Hepatocyte (in vitro differentiated cells): ENCODE data around the gene IL31. TPM values are rescaled to one million over a fixed set of nuclear protein-coding genes. Genes with fewer than 3 reads are reported as not detected.

ENCODE experiments used
- DNase-seq: peaks from one replicate; pipeline ENCODE4 v3.0.0-alpha.2; 2016; ENCODE audit warnings: low spot score
- H2AFZ ChIP-seq: fragments of 200-600 bp; sonication (generic); 2 replicates; pipeline ENCODE4 v1.6.0; 2016; ENCODE audit warnings: antibody characterized with exemption, mild to moderate bottlenecking
- H3K27ac ChIP-seq: fragments of 200-600 bp; sonication (generic); 2 replicates; pipeline ENCODE4 v1.5.1; 2016; ENCODE audit warnings: mild to moderate bottlenecking
- H3K27me3 ChIP-seq: fragments of 200-600 bp; sonication (generic); 2 replicates; pipeline ENCODE4 v1.6.1; 2016
- H3K36me3 ChIP-seq: fragments of 200-600 bp; sonication (generic); replicated peaks from 2 replicates; pipeline ENCODE4 v1.5.1; 2016; ENCODE audit warnings: low read depth; ENCODE audit not compliant: insufficient read depth
- H3K4me1 ChIP-seq: fragments of 200-600 bp; sonication (generic); 2 replicates; pipeline ENCODE4 v1.5.1; 2016; ENCODE audit warnings: mild to moderate bottlenecking, moderate library complexity; ENCODE audit not compliant: insufficient read depth
- H3K4me2 ChIP-seq: fragments of 200-600 bp; sonication (generic); 2 replicates; pipeline ENCODE4 v1.6.0; 2016
- H3K4me3 ChIP-seq: fragments of 200-600 bp; sonication (generic); 2 replicates; pipeline ENCODE4 v1.5.1; 2016; ENCODE audit warnings: mild to moderate bottlenecking
- H3K79me2 ChIP-seq: fragments of 200-600 bp; sonication (generic); 2 replicates; pipeline ENCODE4 v1.6.0; 2017; ENCODE audit warnings: mild to moderate bottlenecking
- H3K9me2 ChIP-seq: fragments of 200-600 bp; sonication (generic); replicated peaks from 2 replicates; pipeline ENCODE4 v1.6.0; 2017; ENCODE audit warnings: mild to moderate bottlenecking; ENCODE audit not compliant: insufficient read depth
- H3K9me3 ChIP-seq: fragments of 200-600 bp; sonication (generic); 2 replicates; pipeline ENCODE4 v1.5.1; 2016; ENCODE audit warnings: low read depth, mild to moderate bottlenecking
- H4K20me1 ChIP-seq: fragments of 200-600 bp; sonication (generic); 2 replicates; pipeline ENCODE4 v1.6.0; 2016; ENCODE audit warnings: mild to moderate bottlenecking; ENCODE audit not compliant: insufficient read depth, poor library complexity, severe bottlenecking
- EZH2 ChIP-seq: fragments of 200-600 bp; sonication (generic); IDR thresholded peaks from 2 replicates; pipeline ENCODE4 v1.6.1; 2016; ENCODE audit warnings: antibody characterized with exemption, mild to moderate bottlenecking, borderline replicate concordance
- EZH2phosphoT487 ChIP-seq: fragments of 200-600 bp; sonication (generic); IDR thresholded peaks from one replicate; pipeline ENCODE4 v1.6.1; 2018; ENCODE audit warnings: antibody characterized with exemption, mild to moderate bottlenecking, low read depth, moderate library complexity; ENCODE audit not compliant: unreplicated experiment, severe bottlenecking
- WGBS: methylation state at CpG from one replicate; pipeline ENCODE4 v1.1.6; 2016; ENCODE audit warnings: low lambda C conversion rate; ENCODE audit errors: missing lambda C conversion rate; 5-methylcytosine and 5-hydroxymethylcytosine counted together
- polyA plus RNA-seq: library from polyadenylated mRNA; unstranded; fragments of >200 nt; fragmentation: Nextera tagmentation; extraction: Ambion mirVana; gene quantifications from 2 replicates; pipeline ENCODE4 v1.2.1, GENCODE V29; 2016
- total RNA-seq: library from RNA; depleted of rRNA; stranded (reverse); fragments of >200 nt; gene quantifications from 2 replicates; pipeline ENCODE4 v1.2.3, GENCODE V29; 2014
- TF ChIP-seq, protein P1 (sequence below): fragments of 200-600 bp; sonication (generic); IDR thresholded peaks from 2 replicates; pipeline ENCODE4 v1.5.1; 2016; ENCODE audit warnings: antibody characterized with exemption, mild to moderate bottlenecking; ENCODE audit not compliant: poor library complexity

Gene IL31
- total RNA-seq (not detected in 2 replicates), polyA plus RNA-seq (not detected in 2 replicates)

DNA sequence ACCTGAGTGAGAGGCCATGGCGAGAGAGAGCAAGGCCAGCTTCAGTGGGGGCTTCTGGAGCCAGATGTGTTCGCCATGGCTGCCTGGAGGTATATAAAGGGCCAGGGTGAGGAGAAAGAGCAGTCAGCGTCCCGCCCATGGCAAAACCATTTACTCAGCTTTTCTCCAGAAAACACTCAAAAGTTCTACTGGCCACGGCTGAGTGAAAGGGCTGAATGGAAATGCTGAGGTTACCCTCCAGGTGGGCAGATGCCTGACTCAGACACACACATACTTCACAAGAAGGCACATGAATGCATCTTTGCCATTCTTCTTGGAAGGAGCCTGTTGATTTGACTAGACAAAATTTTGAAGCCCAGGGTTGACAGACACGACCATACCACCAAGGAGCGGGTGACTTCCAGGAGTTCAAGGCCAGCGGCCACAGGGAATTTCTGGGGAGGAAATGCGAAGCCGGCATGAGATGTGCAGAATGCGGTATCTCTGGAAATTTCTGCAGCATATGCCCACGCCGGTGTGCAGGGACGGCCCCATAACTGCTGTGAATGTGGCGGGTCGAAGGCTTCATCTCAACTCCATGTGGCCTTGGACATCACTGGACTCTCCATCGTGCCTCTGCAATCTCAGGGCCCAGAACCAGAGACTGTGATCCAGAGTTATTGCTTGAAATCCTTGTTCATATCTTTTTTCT is at the start of gene IL31:
TSS of gene IL31 (minus strand) at position 67 of the 691 bp plus-strand sequence. CDS start at position 18, 49 bp downstream.
- H3K4me1 ChIP-seq, result peaks cover 4% of the 10 kb centered on the region
- no peaks in the 10 kb centered on the region for H3K36me3 ChIP-seq
- H3K4me2 ChIP-seq, result no peak within 1 kb of the TSS
- no peaks in the 10 kb centered on the region for H3K9me2 ChIP-seq
- WGBS, result 95% methylated on average over 17 of the region's 17 CpGs
- no peaks in the 10 kb centered on the region for H4K20me1 ChIP-seq
- H3K4me3 ChIP-seq, result no peak within 1 kb of the TSS
- no peaks in the 10 kb centered on the region for H3K9me3 ChIP-seq
- no peaks in the 10 kb centered on the region for H3K27me3 ChIP-seq
- H2AFZ ChIP-seq, result no peak within 1 kb of the TSS
- H3K79me2 ChIP-seq, result no peaks in the 10 kb centered on the region
- TF ChIP-seq, protein P1, sequence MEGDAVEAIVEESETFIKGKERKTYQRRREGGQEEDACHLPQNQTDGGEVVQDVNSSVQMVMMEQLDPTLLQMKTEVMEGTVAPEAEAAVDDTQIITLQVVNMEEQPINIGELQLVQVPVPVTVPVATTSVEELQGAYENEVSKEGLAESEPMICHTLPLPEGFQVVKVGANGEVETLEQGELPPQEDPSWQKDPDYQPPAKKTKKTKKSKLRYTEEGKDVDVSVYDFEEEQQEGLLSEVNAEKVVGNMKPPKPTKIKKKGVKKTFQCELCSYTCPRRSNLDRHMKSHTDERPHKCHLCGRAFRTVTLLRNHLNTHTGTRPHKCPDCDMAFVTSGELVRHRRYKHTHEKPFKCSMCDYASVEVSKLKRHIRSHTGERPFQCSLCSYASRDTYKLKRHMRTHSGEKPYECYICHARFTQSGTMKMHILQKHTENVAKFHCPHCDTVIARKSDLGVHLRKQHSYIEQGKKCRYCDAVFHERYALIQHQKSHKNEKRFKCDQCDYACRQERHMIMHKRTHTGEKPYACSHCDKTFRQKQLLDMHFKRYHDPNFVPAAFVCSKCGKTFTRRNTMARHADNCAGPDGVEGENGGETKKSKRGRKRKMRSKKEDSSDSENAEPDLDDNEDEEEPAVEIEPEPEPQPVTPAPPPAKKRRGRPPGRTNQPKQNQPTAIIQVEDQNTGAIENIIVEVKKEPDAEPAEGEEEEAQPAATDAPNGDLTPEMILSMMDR, result no peak
- TF ChIP-seq EZH2phosphoT487 (no peak), EZH2 (no peak)
- DNase-seq, result no peak
- no peak within 1 kb of the TSS for H3K27ac ChIP-seq

DNA sequence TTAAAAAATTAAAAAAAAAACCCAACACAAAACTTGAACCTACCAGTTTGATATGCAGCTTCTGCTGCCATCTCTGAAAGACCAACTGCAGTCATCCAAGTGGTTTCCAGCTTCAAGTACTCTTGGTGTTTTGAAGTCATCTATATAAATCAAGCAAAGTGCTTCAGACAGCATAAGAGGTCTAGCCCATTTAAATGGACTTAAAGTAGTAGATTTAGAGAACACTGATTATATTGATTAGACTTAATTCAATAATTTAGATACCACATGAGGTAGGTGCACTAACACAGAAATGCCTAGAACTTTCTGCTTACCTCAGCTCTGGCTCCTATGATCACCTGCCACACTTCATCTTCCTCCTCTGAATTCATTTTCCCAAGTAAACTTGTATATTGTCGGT is 42.4 kb upstream of the IL31 start:
- Histone ChIP-seq H3K36me3 (no peaks in the 10 kb centered on the region), H3K9me3 (no peaks in the 10 kb centered on the region), H3K79me2 (peaks cover 31% of the 10 kb centered on the region), H3K4me2 (no peak overlapping the region), H3K27me3 (no peaks in the 10 kb centered on the region), H3K9me2 (no peaks in the 10 kb centered on the region), H3K27ac (no peak overlapping the region), H2AFZ (no peak overlapping the region), H4K20me1 (peaks cover 9% of the 10 kb centered on the region), H3K4me3 (no peak overlapping the region), H3K4me1 (no peaks in the 10 kb centered on the region)
- DNase-seq, result no peak
- TF ChIP-seq, protein P1, result no peak
- TF ChIP-seq EZH2phosphoT487 (no peak), EZH2 (no peak)
- WGBS, result 96% methylated on average over 1 of the region's 1 CpG

DNA sequence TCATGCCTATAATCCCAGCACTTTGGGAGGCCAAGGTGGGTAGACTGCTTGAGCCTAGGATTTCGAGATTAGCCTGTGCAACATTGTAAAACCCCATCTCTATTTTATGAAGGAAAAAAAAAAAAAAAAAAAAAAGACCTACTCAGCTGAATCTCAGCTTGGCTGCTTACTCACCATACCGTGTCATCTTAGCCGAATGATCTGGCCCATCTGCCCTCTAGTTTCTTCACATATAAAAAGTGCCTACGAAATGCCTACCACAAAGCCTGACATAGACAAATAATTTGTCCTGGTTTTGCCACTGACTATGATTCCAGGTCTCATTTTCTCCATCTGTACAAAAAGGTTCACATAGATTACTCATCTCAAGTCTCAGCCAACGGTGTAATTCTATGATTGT is 41.8 kb upstream of the IL31 start:
- Histone ChIP-seq H3K27me3 (no peaks in the 10 kb centered on the region), H3K36me3 (no peaks in the 10 kb centered on the region), H3K4me1 (no peaks in the 10 kb centered on the region), H3K79me2 (peaks cover 24% of the 10 kb centered on the region), H2AFZ (no peak overlapping the region), H4K20me1 (peaks cover 9% of the 10 kb centered on the region), H3K9me3 (no peaks in the 10 kb centered on the region), H3K27ac (no peak overlapping the region), H3K4me3 (no peak overlapping the region), H3K4me2 (no peak overlapping the region), H3K9me2 (no peaks in the 10 kb centered on the region)
- TF ChIP-seq, protein P1, result no peak
- TF ChIP-seq EZH2 (no peak), EZH2phosphoT487 (no peak)
- WGBS, result 95% methylated on average over 5 of the region's 5 CpGs
- DNase-seq, result no peak
